OCI-M1 (cell line): ENCODE results near the gene BMS1.
"Not testable (repeated sequence)": the region's sequence is repeated elsewhere in the genome, so short reads cannot be mapped to it uniquely, and the experiment has no call there.

Experiments used
- DNase-seq: peaks from one replicate; lab custom pipeline; 2025; lab: John Stamatoyannopoulos, UW

Gene BMS1

DNA sequence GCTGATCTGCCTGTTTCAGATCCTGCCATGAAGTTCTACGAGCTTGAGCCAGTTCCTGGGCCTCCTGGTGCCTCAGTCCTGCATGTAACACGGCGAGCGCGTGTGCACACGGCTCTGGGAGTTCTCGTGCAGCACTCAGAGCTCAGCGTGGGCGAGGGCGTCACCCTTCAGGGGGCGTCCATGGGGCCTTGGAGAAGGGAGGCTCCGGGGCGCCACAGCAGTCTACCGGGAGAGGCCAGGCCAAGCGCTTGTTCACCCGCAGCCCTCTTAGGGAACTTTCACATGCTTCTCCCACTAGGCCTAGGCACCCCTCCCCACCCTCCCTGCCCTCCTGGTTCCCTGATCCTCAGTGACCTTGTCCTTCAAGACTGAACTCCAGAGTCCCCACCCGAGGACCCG is 83.1 kb downstream of the BMS1 start:
- DNase-seq, result no peak

- DNase-seq, result peak; percentile 75
These were observed 83.8 kb downstream of the BMS1 start for GRCh38 chr10:42866115-42866995.

GRCh38 chr10:42867571-42867970 is 85.0 kb downstream of the BMS1 start:
- no peak for DNase-seq

DNA sequence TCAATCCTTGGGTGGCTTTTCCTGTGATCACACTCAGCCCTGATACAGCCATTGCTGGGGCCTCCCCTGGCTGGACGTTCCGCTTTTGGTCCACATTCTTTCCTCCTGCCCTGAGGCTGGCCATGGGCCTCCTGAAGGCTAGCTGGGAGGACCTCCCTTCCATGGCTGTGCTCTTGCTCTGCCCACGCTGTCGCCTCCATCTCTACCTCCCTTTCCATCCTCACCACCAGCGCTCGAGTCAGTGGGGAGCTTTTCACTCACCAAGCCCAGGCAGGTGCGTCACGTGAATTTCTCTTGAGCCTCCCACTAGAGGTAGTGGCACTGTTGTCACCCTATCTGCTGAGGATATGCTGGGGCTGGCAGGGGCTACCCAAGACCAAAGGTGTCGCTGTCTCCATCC is 85.9 kb downstream of the BMS1 start:
- DNase-seq, result no peak

DNA sequence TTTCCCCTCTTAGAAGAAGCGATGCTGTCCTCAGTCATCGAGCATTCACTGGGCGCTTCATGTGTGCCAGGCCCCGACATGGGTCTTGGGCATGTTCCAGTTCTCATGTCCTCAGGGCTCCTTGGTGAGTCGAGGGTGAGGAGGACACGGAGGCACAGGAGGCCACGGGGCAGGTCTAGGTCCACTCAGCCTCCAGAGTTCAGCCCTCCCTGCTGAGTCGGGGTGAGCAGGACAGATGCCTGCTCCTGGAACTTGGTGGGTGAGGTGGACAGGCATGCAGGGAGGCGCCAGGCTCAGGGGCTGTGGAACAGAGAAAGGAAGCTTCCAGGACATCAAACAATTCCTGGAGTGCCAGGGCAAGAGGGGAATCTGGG is 87.4 kb downstream of the BMS1 start:
- DNase-seq, result no peak

- not testable (repeated sequence) for DNase-seq
These were observed 88.6 kb downstream of the BMS1 start for GRCh38 chr10:42871138-42871641.

GRCh38 chr10:42871823-42872222 is 89.2 kb downstream of the BMS1 start:
- DNase-seq, result no peak

DNA sequence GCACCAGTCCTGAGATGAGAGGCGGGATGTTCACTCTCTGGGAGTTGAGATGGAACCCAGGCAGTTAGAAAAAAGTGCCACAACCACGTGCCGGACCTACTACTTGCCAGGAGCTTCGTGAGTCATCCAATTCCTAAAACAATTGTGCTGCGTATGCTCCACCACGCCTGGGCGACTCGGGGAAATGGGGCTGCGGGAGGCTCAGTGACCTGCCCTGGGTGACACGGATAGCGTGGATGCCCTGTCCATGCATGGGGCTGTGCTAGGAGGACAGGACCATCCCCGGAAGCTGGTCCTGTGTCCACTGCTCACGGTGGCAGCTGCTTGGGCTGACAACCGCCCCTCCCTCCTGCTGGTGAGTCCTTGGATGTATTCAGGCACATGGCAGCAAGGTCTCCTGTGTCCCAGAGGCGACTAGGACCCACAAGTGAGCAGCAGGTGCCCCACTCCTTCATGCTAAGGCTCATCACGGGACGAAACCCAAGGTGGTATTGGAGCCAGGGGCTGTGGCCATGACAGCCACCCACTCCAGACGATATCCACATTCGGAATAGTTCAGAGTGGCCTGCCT is 90.4 kb downstream of the BMS1 start:
- DNase-seq, result no peak

DNA sequence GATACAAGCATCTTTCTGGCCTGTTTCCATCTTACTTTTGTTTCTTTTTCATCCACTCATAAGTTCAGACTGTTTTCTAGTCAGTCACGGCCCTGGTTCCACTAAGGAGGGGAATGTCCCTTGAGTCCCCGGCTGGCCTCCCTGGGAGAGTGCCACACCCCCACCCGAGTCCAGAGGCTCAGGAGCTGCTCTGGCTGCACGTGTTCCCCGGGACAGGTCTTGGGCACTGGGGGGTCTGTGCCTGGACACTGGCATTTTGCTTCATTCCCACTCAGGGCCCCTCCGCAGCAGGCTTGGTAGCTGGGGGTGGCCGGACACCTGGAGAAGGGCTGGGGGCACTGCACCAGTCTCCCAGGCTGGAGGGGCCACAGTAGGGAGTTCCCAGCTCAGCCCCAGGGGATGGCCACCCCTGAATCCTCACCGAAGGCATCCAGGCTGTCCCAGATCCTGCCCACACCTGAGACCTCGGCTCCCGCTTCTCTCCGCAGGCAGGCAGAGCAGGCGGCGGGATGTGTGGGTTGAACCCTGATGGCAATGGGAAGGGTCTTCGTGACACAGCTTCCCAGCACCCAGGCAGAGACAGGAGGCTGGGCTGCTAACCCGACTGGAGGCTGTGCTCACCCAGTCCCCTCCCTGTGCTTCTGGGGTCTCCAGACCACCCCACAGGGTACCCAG is 92.3 kb downstream of the BMS1 start:
- no peak for DNase-seq

DNA sequence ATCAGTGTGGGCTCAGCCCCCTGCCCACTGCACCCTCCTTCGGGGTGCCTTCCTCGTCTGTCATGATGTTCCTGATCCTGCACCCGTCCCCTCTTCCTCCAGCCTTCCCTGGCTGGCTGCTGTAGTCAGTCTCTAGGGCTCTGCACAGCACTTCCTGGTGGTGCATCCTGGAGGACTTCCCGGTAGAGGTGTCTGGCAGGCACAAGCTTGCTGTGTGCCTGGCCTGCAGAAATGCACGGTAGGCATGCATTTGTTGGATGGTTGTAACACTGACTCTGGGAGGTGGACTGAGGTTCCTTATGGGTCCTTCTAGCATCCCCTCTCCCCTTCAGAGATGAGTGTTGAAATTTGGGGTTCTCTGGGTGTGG is 92.8 kb downstream of the BMS1 start:
- no peak for DNase-seq

DNA sequence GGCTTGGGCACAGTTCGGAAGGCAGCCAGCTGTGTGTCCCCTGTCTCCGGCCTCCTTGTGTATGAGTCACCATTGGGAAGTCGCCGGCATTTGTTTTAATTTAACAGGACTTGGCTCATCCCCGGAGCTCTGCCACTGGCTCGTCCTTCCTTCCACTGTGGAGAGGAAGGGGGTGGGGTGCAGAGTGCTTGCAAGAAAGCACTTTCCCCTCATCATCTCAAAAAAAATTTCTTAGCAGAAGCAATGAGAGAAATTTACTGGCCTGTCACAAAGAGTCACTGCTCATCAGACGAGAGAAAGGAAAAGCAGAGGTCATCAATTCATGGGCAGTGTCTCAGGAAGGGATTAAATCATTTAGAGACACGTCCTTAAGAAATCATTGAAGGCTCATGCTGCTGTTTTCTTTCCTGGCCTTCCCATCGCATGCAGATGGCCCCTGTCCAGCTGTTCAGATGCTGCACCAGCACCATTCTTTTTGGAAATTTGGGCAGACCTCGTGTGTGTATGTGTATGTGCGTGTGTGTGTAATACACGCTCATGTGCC is 93.3 kb downstream of the BMS1 start:
- no peak for DNase-seq

GRCh38 chr10:42876476-42876875 is 93.9 kb downstream of the BMS1 start:
- no peak for DNase-seq

DNA sequence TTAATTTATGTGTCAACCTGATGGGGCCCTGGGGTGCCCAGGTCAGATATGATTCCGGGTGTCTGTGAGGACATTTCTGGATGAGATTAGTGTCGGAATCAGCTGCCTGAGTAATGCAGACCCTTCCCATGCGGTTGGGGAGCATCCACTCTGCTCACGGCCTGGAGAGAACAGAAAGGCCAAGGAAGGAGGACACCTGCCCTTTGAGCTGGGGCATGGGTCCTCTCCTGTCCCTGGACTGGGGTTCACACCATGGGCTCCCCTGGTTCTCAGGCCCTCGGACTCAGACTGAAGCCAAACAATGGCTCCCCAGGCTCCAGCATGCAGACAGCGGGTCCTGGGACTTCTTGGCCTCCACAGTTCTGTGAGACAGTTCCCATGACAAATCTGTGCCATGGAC is 94.3 kb downstream of the BMS1 start:
- no peak for DNase-seq

DNA sequence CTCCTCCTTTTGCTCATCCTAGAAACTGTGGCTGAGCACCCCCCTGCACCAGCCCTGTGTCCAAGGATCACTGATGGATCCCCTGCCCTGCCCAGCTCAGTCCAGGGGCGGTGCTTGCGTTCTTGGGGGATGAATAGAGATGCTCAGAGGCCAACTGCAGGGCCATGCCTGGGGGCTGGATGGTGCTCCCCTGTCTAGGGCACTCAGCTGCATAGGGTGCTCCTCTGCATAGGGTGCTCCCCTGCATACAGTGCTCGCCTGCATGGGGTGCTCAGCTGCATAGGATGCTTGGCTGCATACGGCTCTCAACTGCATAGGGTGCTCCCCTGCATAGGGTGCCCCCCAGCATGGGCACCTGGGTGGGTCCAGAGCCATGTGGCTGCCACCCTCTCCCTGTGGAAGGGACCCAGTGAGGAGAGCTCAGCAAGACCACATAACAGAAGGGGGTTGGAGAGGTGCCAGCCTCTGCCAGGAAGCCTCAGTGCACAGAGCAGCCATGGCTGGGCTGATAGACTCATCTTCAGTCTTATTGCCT is 95.0 kb downstream of the BMS1 start:
- DNase-seq, result no peak

DNA sequence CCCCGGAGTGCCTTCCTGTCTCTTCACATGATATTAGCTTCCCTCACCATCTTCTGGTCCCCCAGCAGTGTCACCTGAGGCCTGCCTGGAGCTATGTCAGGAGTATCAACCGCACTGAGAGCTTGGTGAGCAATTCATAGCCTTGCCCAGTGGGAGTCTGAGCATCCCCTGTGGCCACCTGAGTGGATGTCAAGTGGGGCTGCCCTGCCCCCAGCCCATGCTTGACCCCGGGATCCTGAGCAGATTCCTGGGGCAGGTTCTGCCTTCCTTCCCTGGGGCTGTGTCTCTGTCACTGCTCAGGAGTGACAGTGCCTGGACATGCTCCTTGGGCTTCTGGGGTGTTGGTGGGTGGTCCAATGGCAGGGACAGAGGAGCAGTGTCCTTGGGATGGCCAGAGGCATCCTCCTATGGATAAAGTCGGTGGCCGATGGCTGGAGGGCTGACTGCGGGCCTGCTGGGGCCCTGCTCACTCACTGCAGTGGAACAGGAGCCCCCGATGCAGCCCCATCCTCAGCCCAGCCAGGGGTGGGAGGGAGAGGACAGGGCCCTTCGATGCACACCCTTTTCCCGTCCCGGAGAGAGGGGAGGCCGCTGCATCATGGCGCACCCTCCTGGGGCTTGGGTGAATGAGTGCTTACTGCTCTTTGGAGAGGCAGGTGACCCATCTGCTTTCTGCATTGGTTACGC is 95.7 kb downstream of the BMS1 start:
- no peak for DNase-seq

DNA sequence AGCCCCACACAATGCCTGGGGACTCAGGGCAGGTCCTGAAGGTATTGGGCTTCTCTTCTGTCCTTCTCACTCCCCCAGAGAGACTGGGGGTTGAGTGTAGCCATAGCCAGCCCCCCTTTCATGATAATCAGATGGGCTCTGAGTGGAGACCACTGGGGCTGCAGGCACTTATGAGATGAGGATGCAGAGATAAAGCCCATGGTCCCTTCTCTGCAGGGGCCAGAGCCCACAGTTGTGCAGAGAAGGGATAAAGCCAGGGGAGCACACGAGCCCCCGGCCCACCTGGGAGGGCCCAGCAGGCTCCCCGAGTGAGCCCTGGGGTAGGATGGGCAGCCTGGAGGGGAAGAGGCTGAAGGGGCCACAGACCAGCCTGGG is 96.2 kb downstream of the BMS1 start:
- no peak for DNase-seq

GRCh38 chr10:42879380-42880254 is 97.0 kb downstream of the BMS1 start:
- DNase-seq, result no peak

DNA sequence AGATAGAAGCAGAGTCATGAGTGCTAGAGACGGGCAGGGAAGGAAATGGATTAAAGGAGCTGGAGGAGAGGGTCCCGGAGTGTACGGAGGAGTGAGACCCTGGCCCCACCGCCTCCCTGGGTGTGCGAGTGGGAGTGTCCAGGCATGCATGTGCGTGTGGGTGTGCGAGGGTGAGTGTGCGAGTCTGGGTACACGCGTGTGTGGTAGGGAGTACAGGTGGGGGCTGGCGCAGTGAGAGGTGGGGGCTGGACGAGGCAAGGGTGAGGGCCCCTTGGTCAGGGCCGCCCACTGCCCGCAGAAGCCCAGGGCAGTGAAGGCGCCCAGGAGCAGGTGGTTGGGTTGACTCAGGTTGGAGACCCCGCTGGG is 97.6 kb downstream of the BMS1 start:
- DNase-seq, result no peak

DNA sequence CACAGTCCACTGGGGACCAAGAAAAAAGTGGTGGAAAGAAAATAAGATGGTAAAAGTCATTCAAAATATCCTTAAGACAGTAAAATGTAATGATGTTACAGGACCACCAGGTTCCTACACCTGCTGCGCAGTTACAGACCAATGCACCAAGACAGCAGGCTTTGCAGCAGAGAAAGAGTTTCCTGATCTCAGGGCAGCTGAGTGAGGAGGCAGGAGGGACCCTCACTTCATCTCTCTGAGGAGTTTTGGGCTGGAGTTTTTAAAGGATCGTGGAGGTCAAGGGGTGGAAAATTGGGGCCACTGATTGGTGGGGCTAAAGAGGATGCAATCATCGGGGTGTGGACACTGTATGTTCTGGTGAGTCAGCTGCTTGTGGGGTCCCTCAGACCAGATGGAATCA is 100.0 kb downstream of the BMS1 start:
- DNase-seq, result no peak
